ENCODE measurements around the gene SMC5.
"Not testable (repeated sequence)": the region's sequence is repeated elsewhere in the genome, so short reads cannot be mapped to it uniquely, and the experiment has no call there.

SMC5 gene

DNA sequence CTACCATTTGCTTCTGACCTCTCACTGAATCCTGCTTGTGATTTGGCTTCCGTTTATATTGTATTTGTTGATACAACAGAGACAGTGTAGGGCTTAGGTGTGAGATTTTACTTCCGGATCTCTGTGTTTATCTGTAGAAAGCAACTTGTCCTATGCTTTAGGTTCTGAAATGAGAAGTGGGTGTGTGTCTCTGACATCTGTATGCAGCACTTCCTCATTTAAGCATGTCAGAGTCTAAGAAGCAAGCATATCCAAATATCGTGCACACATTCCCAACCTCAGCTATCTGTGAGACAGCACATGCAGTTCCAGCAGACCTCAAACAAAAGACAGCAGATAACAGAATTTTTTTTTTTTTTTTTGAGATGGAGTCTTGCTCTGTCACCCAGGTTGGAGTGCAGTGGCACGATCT, 139.4 kb downstream of the SMC5 start:
- no peak overlapping the region for H3K27ac ChIP-seq (ENCODE audit: low read depth, low read length)
- H2BK120ac ChIP-seq (ENCODE audit: insufficient read depth, low read length, poor library complexity), result no peak overlapping the region
- H2AK5ac ChIP-seq (ENCODE audit: low read length), result no peak overlapping the region
- H4K12ac ChIP-seq (ENCODE audit: low read depth, low read length), result no peak overlapping the region
- no peaks in the 10 kb centered on the region for H3K79me1 ChIP-seq (ENCODE audit: low read length)
- H3K9ac ChIP-seq (ENCODE audit: low read length), result no peak overlapping the region
- no peaks in the 10 kb centered on the region for H3K79me2 ChIP-seq (ENCODE audit: control insufficient read depth, insufficient read depth, low read length, poor library complexity)
- H3K23ac ChIP-seq (ENCODE audit: low read length), result no peak overlapping the region
- no peak overlapping the region for H2BK5ac ChIP-seq (ENCODE audit: low read depth, low read length, poor library complexity)
- H3K4ac ChIP-seq (ENCODE audit: low read depth, low read length), result no peak overlapping the region
- no peak overlapping the region for H3K4me2 ChIP-seq (ENCODE audit: low read length)
- H3K9me3 ChIP-seq (ENCODE audit: insufficient read depth, low read depth, low read length), result peaks cover 3% of the 10 kb centered on the region
- H3K18ac ChIP-seq (ENCODE audit: low read length), result no peak overlapping the region
- no peak overlapping the region for H3K4me3 ChIP-seq (ENCODE audit: low read depth, low read length)
- no peaks in the 10 kb centered on the region for H3K4me1 ChIP-seq (ENCODE audit: control insufficient read depth in 1 of 2, insufficient read depth in 2 of 2, low read length in 2 of 2)
- no peak overlapping the region for H4K8ac ChIP-seq (ENCODE audit: low read depth, low read length)
- WGBS (ENCODE audit: extremely low coverage, insufficient coverage, insufficient read length), result no CpG with 5 or more reads among the region's 4 CpGs
- no peak overlapping the region for H2AFZ ChIP-seq (ENCODE audit: insufficient read depth, low read length, poor library complexity)
- no peaks in the 10 kb centered on the region for H3K27me3 ChIP-seq (ENCODE audit: insufficient read depth, low read length)
- H3K14ac ChIP-seq (ENCODE audit: low read length), result no peak overlapping the region
- H4K91ac ChIP-seq (ENCODE audit: low read depth, low read length), result no peak overlapping the region
- no peak for DNase-seq
- H2BK12ac ChIP-seq (ENCODE audit: low read length), result no peak overlapping the region
- H3K36me3 ChIP-seq (ENCODE audit: control insufficient read depth in 1 of 2, insufficient read depth in 2 of 2, low read length in 2 of 2), result no peaks in the 10 kb centered on the region

- no peak overlapping the region for H2BK120ac ChIP-seq (ENCODE audit: insufficient read depth, low read length, poor library complexity)
- H3K36me3 ChIP-seq (ENCODE audit: control insufficient read depth in 1 of 2, insufficient read depth in 2 of 2, low read length in 2 of 2), result no peaks in the 10 kb centered on the region
- no peaks in the 10 kb centered on the region for H3K79me2 ChIP-seq (ENCODE audit: control insufficient read depth, insufficient read depth, low read length, poor library complexity)
- no peak overlapping the region for H4K8ac ChIP-seq (ENCODE audit: low read depth, low read length)
- H3K9ac ChIP-seq (ENCODE audit: low read length), result no peak overlapping the region
- H3K4me2 ChIP-seq (ENCODE audit: low read length), result no peak overlapping the region
- no peak overlapping the region for H2AFZ ChIP-seq (ENCODE audit: insufficient read depth, low read length, poor library complexity)
- no peak overlapping the region for H3K27ac ChIP-seq (ENCODE audit: low read depth, low read length)
- no peak overlapping the region for H3K14ac ChIP-seq (ENCODE audit: low read length)
- no peak overlapping the region for H2BK12ac ChIP-seq (ENCODE audit: low read length)
- H2AK5ac ChIP-seq (ENCODE audit: low read length), result no peak overlapping the region
- H3K79me1 ChIP-seq (ENCODE audit: low read length), result no peaks in the 10 kb centered on the region
- H2BK5ac ChIP-seq (ENCODE audit: low read depth, low read length, poor library complexity), result no peak overlapping the region
- H4K91ac ChIP-seq (ENCODE audit: low read depth, low read length), result no peak overlapping the region
- H3K4me3 ChIP-seq (ENCODE audit: low read depth, low read length), result no peak overlapping the region
- H3K27me3 ChIP-seq (ENCODE audit: insufficient read depth, low read length), result no peaks in the 10 kb centered on the region
- H3K9me3 ChIP-seq (ENCODE audit: insufficient read depth, low read depth, low read length), result peaks cover 3% of the 10 kb centered on the region
- H3K18ac ChIP-seq (ENCODE audit: low read length), result no peak overlapping the region
- no peak overlapping the region for H3K4ac ChIP-seq (ENCODE audit: low read depth, low read length)
- DNase-seq, result no peak
- H4K12ac ChIP-seq (ENCODE audit: low read depth, low read length), result no peak overlapping the region
- H3K4me1 ChIP-seq (ENCODE audit: control insufficient read depth in 1 of 2, insufficient read depth in 2 of 2, low read length in 2 of 2), result no peaks in the 10 kb centered on the region
- H3K23ac ChIP-seq (ENCODE audit: low read length), result no peak overlapping the region
These were observed 140.4 kb downstream of the SMC5 start for GRCh38 chr9:70399141-70399540.

- no peak overlapping the region for H2BK5ac ChIP-seq (ENCODE audit: low read depth, low read length, poor library complexity)
- H3K36me3 ChIP-seq (ENCODE audit: control insufficient read depth in 1 of 2, insufficient read depth in 2 of 2, low read length in 2 of 2), result no peaks in the 10 kb centered on the region
- H3K9me3 ChIP-seq (ENCODE audit: insufficient read depth, low read depth, low read length), result peaks cover 3% of the 10 kb centered on the region
- H2AFZ ChIP-seq (ENCODE audit: insufficient read depth, low read length, poor library complexity), result no peak overlapping the region
- no peak overlapping the region for H2BK12ac ChIP-seq (ENCODE audit: low read length)
- no peak overlapping the region for H4K91ac ChIP-seq (ENCODE audit: low read depth, low read length)
- H3K23ac ChIP-seq (ENCODE audit: low read length), result no peak overlapping the region
- no peaks in the 10 kb centered on the region for H3K79me2 ChIP-seq (ENCODE audit: control insufficient read depth, insufficient read depth, low read length, poor library complexity)
- no CpG with 5 or more reads among the region's 5 CpGs for WGBS (ENCODE audit: extremely low coverage, insufficient coverage, insufficient read length)
- no peak overlapping the region for H4K12ac ChIP-seq (ENCODE audit: low read depth, low read length)
- H2BK120ac ChIP-seq (ENCODE audit: insufficient read depth, low read length, poor library complexity), result no peak overlapping the region
- H3K4me1 ChIP-seq (ENCODE audit: control insufficient read depth in 1 of 2, insufficient read depth in 2 of 2, low read length in 2 of 2), result no peaks in the 10 kb centered on the region
- no peak overlapping the region for H2AK5ac ChIP-seq (ENCODE audit: low read length)
- H3K79me1 ChIP-seq (ENCODE audit: low read length), result no peaks in the 10 kb centered on the region
- no peak overlapping the region for H3K4me2 ChIP-seq (ENCODE audit: low read length)
- DNase-seq, result no peak
- peak overlapping the region; percentile 30 for H3K4me3 ChIP-seq (ENCODE audit: low read depth, low read length)
- no peaks in the 10 kb centered on the region for H3K27me3 ChIP-seq (ENCODE audit: insufficient read depth, low read length)
- H4K8ac ChIP-seq (ENCODE audit: low read depth, low read length), result no peak overlapping the region
- H3K14ac ChIP-seq (ENCODE audit: low read length), result no peak overlapping the region
- no peak overlapping the region for H3K9ac ChIP-seq (ENCODE audit: low read length)
- H3K4ac ChIP-seq (ENCODE audit: low read depth, low read length), result no peak overlapping the region
- no peak overlapping the region for H3K27ac ChIP-seq (ENCODE audit: low read depth, low read length)
- no peak overlapping the region for H3K18ac ChIP-seq (ENCODE audit: low read length)
These were observed 141.5 kb downstream of the SMC5 start for GRCh38 chr9:70400107-70400892.

DNA sequence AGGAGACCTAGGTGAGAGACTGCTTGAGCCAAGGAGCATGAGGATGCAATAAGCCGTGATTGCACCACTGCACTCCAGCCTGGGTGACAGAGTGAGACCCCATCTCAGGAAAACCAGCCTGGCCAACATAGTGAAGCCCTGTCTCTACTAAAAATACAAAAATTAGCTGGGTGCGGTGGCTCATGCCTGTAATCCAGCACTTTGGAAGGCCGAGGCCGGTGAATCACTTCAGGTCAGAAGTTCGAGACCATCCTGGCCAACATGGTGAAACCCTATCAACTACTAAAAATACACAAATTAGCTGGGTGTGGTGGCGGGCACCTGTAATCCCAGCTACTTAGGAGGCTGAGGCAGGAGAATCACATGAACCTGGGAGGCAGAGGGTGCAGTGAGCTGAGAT, 142.5 kb downstream of the SMC5 start:
- not testable (repeated sequence) for H3K27ac ChIP-seq (ENCODE audit: low read depth, low read length); H3K14ac ChIP-seq (ENCODE audit: low read length); H3K18ac ChIP-seq (ENCODE audit: low read length); H3K4ac ChIP-seq (ENCODE audit: low read depth, low read length); H3K79me1 ChIP-seq (ENCODE audit: low read length); H2BK120ac ChIP-seq (ENCODE audit: insufficient read depth, low read length, poor library complexity); H4K8ac ChIP-seq (ENCODE audit: low read depth, low read length); H3K4me2 ChIP-seq (ENCODE audit: low read length); H2BK12ac ChIP-seq (ENCODE audit: low read length); H4K12ac ChIP-seq (ENCODE audit: low read depth, low read length); DNase-seq; H3K9me3 ChIP-seq (ENCODE audit: insufficient read depth, low read depth, low read length); H3K4me1 ChIP-seq (ENCODE audit: control insufficient read depth in 1 of 2, insufficient read depth in 2 of 2, low read length in 2 of 2); H4K91ac ChIP-seq (ENCODE audit: low read depth, low read length); H3K36me3 ChIP-seq (ENCODE audit: control insufficient read depth in 1 of 2, insufficient read depth in 2 of 2, low read length in 2 of 2); H2AK5ac ChIP-seq (ENCODE audit: low read length); H3K9ac ChIP-seq (ENCODE audit: low read length); H3K79me2 ChIP-seq (ENCODE audit: control insufficient read depth, insufficient read depth, low read length, poor library complexity); H3K4me3 ChIP-seq (ENCODE audit: low read depth, low read length); H2AFZ ChIP-seq (ENCODE audit: insufficient read depth, low read length, poor library complexity); H2BK5ac ChIP-seq (ENCODE audit: low read depth, low read length, poor library complexity); H3K23ac ChIP-seq (ENCODE audit: low read length); H3K27me3 ChIP-seq (ENCODE audit: insufficient read depth, low read length)
- WGBS (ENCODE audit: extremely low coverage, insufficient coverage, insufficient read length), result no CpG with 5 or more reads among the region's 6 CpGs
